ENCODE results near the gene NKIRAS2. TPM values are rescaled to one million over a fixed set of nuclear protein-coding genes. Genes with fewer than 3 reads are reported as not detected.
A peak's percentile ranks its signal among the peaks of the same experiment; 100 is the strongest.

The NKIRAS2 gene
- total and polyA plus RNA-seq, 2 of the 13 experiments (the other 11 are each of a cell fraction or from before 2014, with no cell fraction given), result 27.9 to 42.0 TPM

DNA sequence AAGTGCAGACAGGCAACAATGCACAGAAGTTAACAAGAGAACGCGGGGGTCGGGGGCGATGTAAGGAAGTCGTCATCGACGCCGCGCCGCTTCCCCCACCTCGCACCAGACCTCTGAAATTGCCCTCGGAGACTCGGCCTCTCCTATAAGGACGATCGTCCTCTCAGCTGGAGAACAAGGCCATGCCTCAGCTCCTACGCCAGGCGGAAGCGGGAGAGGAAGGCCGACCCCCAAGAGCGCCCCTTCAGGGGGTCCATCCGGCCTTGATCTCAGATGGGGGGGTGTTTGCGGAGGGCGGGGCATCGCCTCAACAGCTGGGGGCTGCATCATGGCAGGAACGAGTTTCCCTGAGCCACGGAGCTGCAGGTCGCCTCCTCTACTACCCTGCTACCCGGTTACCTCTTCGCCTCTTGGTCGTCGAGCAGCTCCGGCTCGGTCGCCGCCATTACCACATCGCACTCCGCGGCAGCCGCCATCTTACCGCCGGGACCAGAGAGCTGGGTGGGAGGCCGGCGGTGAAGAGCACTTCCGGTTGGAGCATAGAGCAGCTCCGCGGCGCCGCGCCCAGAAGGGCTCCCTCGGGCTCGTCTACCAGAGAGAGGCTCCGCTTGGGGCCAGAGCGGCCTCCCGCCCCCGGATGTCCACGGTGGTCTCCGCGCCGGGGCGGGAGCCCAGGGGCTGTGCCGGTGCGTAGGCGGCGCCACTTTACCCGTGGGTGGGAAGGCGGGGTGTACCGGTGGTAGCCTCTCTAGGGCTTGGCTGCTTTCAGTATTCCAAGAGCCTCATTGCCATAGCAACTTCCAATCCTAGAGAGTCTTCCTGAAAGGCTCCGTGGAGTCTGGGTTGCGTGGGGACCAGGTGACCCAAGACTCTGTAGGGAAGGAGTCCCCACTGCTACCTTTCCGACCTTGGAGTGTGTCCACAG lies 2.7 kb upstream of the NKIRAS2 start, which contains the start of gene DNAJC7 (continued):
- TF ChIP-seq, protein P1, sequence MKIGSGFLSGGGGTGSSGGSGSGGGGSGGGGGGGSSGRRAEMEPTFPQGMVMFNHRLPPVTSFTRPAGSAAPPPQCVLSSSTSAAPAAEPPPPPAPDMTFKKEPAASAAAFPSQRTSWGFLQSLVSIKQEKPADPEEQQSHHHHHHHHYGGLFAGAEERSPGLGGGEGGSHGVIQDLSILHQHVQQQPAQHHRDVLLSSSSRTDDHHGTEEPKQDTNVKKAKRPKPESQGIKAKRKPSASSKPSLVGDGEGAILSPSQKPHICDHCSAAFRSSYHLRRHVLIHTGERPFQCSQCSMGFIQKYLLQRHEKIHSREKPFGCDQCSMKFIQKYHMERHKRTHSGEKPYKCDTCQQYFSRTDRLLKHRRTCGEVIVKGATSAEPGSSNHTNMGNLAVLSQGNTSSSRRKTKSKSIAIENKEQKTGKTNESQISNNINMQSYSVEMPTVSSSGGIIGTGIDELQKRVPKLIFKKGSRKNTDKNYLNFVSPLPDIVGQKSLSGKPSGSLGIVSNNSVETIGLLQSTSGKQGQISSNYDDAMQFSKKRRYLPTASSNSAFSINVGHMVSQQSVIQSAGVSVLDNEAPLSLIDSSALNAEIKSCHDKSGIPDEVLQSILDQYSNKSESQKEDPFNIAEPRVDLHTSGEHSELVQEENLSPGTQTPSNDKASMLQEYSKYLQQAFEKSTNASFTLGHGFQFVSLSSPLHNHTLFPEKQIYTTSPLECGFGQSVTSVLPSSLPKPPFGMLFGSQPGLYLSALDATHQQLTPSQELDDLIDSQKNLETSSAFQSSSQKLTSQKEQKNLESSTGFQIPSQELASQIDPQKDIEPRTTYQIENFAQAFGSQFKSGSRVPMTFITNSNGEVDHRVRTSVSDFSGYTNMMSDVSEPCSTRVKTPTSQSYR (CRISPR knock-in tag; IDR thresholded peaks at IDR 0.05; ENCODE audit: borderline replicate concordance), result peak; percentile 13; the same call in 1 of the 2 replicates
- TF ChIP-seq GFI1 (CRISPR knock-in tag; IDR thresholded peaks at IDR 0.05; ENCODE audit: borderline replicate concordance), result peak; percentile 82
- TF ChIP-seq ZFY (CRISPR knock-in tag; IDR thresholded peaks at IDR 0.05), result peak; percentile 87
- TF ChIP-seq ZNF552 (CRISPR knock-in tag; IDR thresholded peaks at IDR 0.05; ENCODE audit: borderline replicate concordance), result peak; percentile 78
- TF ChIP-seq ZNF367 (CRISPR knock-in tag; IDR thresholded peaks at IDR 0.05; ENCODE audit: borderline replicate concordance), result peak; percentile 39; the same call in 1 of the 2 replicates
- TF ChIP-seq XBP1 (CRISPR knock-in tag; IDR thresholded peaks at IDR 0.05), result 0 out of 2 replicates have a peak, but pooled peaks have one; percentile 15
- TF ChIP-seq, protein P2, sequence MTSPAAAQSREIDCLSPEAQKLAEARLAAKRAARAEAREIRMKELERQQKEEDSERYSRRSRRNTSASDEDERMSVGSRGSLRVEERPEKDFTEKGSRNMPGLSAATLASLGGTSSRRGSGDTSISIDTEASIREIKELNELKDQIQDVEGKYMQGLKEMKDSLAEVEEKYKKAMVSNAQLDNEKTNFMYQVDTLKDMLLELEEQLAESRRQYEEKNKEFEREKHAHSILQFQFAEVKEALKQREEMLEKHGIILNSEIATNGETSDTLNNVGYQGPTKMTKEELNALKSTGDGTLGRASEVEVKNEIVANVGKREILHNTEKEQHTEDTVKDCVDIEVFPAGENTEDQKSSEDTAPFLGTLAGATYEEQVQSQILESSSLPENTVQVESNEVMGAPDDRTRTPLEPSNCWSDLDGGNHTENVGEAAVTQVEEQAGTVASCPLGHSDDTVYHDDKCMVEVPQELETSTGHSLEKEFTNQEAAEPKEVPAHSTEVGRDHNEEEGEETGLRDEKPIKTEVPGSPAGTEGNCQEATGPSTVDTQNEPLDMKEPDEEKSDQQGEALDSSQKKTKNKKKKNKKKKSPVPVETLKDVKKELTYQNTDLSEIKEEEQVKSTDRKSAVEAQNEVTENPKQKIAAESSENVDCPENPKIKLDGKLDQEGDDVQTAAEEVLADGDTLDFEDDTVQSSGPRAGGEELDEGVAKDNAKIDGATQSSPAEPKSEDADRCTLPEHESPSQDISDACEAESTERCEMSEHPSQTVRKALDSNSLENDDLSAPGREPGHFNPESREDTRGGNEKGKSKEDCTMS (CRISPR knock-in tag; conservative IDR thresholded peaks at IDR 0.05), result no peak
- TF ChIP-seq KDM5B (CRISPR knock-in tag; IDR thresholded peaks at IDR 0.05; ENCODE audit: borderline replicate concordance), result peak; percentile 98
- peak; percentile 89 for TF ChIP-seq ZBTB43 (CRISPR knock-in tag; conservative IDR thresholded peaks at IDR 0.05)
- TF ChIP-seq ZNF572 (CRISPR knock-in tag; IDR thresholded peaks at IDR 0.05), result no peak; the same call in 1 of the 2 replicates
- peak; percentile 87 for TF ChIP-seq KDM5A (IDR thresholded peaks at IDR 0.05; ENCODE audit: borderline replicate concordance, low read length)
- TF ChIP-seq MED13 (CRISPR knock-in tag; IDR thresholded peaks at IDR 0.05), result peak; percentile 91
- no peak; the same call in 1 of the 2 replicates for TF ChIP-seq ZNF790 (CRISPR knock-in tag; IDR thresholded peaks at IDR 0.05; ENCODE audit: borderline replicate concordance)
- peak; percentile 54; the same call in 1 of the 2 replicates for TF ChIP-seq ZBTB1 (CRISPR knock-in tag; IDR thresholded peaks at IDR 0.05; ENCODE audit: borderline replicate concordance)
- peak; percentile 71; the same call in 1 of the 2 replicates for TF ChIP-seq ESRRA (CRISPR knock-in tag; IDR thresholded peaks at IDR 0.05; ENCODE audit: low read depth)
- no peak; the same call in none of the 2 replicates for TF ChIP-seq DNMT3B (CRISPR knock-in tag; conservative IDR thresholded peaks at IDR 0.05)
- no peak for TF ChIP-seq ZNF510 (CRISPR knock-in tag; IDR thresholded peaks at IDR 0.05; ENCODE audit: low read depth)
- TF ChIP-seq NFE2L1 (CRISPR knock-in tag; IDR thresholded peaks at IDR 0.05; ENCODE audit: borderline replicate concordance), result no peak
- 0 out of 2 replicates have a peak, but pooled peaks have one; percentile 11 for TF ChIP-seq FOSL1 (CRISPR knock-in tag; IDR thresholded peaks at IDR 0.05; ENCODE audit: borderline replicate concordance)
- TF ChIP-seq, protein P3, sequence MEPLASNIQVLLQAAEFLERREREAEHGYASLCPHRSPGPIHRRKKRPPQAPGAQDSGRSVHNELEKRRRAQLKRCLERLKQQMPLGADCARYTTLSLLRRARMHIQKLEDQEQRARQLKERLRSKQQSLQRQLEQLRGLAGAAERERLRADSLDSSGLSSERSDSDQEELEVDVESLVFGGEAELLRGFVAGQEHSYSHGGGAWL (CRISPR knock-in tag; IDR thresholded peaks at IDR 0.05), result peak; percentile 83
- peak; percentile 56; the same call in 1 of the 2 replicates for TF ChIP-seq FOXA3 (CRISPR knock-in tag; IDR thresholded peaks at IDR 0.05)
- peak; percentile 98; the same call in 1 of the 2 replicates for TF ChIP-seq ZNF235 (CRISPR knock-in tag; IDR thresholded peaks at IDR 0.05; ENCODE audit: borderline replicate concordance)

Measured in HepG2 (cell line).